ENCODE results near the gene ERN1. TPM values are rescaled to one million over a fixed set of nuclear protein-coding genes. Genes with fewer than 3 reads are reported as not detected.

ERN1 gene
- total RNA-seq, 1 experiment from 2014 or later: 7.3 TPM

GRCh38 chr17:64005734-64006167 lies 124.2 kb downstream of the ERN1 start:
- DNase-seq (ENCODE audit: low spot score): peak; percentile 37

- no peak for DNase-seq (ENCODE audit: low spot score)
Measured at GRCh38 chr17:64004903-64005733, 124.8 kb downstream of the ERN1 start.

GRCh38 chr17:64004218-64004770 lies 125.7 kb downstream of the ERN1 start:
- no peak for DNase-seq (ENCODE audit: low spot score)

- no peak for DNase-seq (ENCODE audit: low spot score)
Measured at GRCh38 chr17:64003526-64004121, 126.3 kb downstream of the ERN1 start.

- DNase-seq (ENCODE audit: low spot score): no peak
Measured at GRCh38 chr17:64002658-64003525, 127.1 kb downstream of the ERN1 start.

- DNase-seq (ENCODE audit: low spot score): no peak
Measured at GRCh38 chr17:64001763-64002529, 128.0 kb downstream of the ERN1 start.

- DNase-seq (ENCODE audit: low spot score): no peak
Measured at GRCh38 chr17:64001091-64001579, 128.8 kb downstream of the ERN1 start.

GRCh38 chr17:63999680-64000531 lies 130.0 kb downstream of the ERN1 start:
- no peak for DNase-seq (ENCODE audit: low spot score)

GRCh38 chr17:63998721-63999679 lies 130.9 kb downstream of the ERN1 start:
- DNase-seq (ENCODE audit: low spot score): no peak

- DNase-seq (ENCODE audit: low spot score): peak; percentile 53
Measured at GRCh38 chr17:63998050-63998720, 131.8 kb downstream of the ERN1 start, which contains the start of gene PRR29. Gene PRR29 (plus strand): TSS chr17:63998351. CDS start chr17:63998365, 14 bp downstream.

GRCh38 chr17:63997341-63998048 lies 132.4 kb downstream of the ERN1 start:
- no peak for DNase-seq (ENCODE audit: low spot score)

- no peak for DNase-seq (ENCODE audit: low spot score)
Measured at GRCh38 chr17:63996430-63997182, 133.3 kb downstream of the ERN1 start.

GRCh38 chr17:63995626-63996025 lies 134.3 kb downstream of the ERN1 start:
- DNase-seq (ENCODE audit: low spot score): no peak

- no peak for DNase-seq (ENCODE audit: low spot score)
Measured at GRCh38 chr17:63993368-63993985, 136.5 kb downstream of the ERN1 start.

- DNase-seq (ENCODE audit: low spot score): no peak
Measured at GRCh38 chr17:63991611-63992010, 138.3 kb downstream of the ERN1 start.
